Brain microvascular endothelial cell (primary cell): ENCODE data around the gene UBE2J2.

Source experiments
- DNase-seq: peaks from one replicate; pipeline ENCODE4 v3.0.0-alpha.2; 2020
- H3K27ac ChIP-seq: fragments of 250-450 bp; sonication (Bioruptor Pico); 2 replicates; pipeline ENCODE4 v1.5.1; 2020; ENCODE audit warnings: mild to moderate bottlenecking, moderate library complexity
- H3K27me3 ChIP-seq: fragments of 250-450 bp; sonication (Bioruptor Pico); replicated peaks from 2 replicates; pipeline ENCODE4 v1.5.1; 2020; ENCODE audit warnings: mild to moderate bottlenecking
- H3K36me3 ChIP-seq: fragments of 250-450 bp; sonication (Bioruptor Pico); replicated peaks from 2 replicates; pipeline ENCODE4 v1.5.1; 2020; ENCODE audit warnings: mild to moderate bottlenecking
- H3K4me3 ChIP-seq: 2 replicates; pipeline ENCODE4 v1.5.1; 2011; ENCODE audit warnings: low read depth, mild to moderate bottlenecking, control low read depth, low read length, moderate library complexity
- CTCF ChIP-seq: IDR thresholded peaks from 2 replicates; pipeline ENCODE4 v1.5.1; 2011; ENCODE audit warnings: low read depth, mild to moderate bottlenecking, moderate library complexity, low read length, control low read depth, inconsistent platforms; ENCODE audit errors: missing control alignments
- in situ Hi-C: cut with HindIII; loops from 2 replicates; pipeline ENCODE4 v1.10.0; 2017; ENCODE audit warnings: low sequenced_read_pairs, low pct_ligation_motif_present

The UBE2J2 gene

GRCh38 chr1:1243266-1243660 is 30.4 kb downstream of the UBE2J2 start:
- H3K27me3 ChIP-seq, result no peaks in the 10 kb centered on the region
- no peak for DNase-seq
- no peak overlapping the region for H3K4me3 ChIP-seq
- H3K27ac ChIP-seq, result no peak overlapping the region
- TF ChIP-seq CTCF, result no peak
- no peaks in the 10 kb centered on the region for H3K36me3 ChIP-seq
- in situ Hi-C loops, result no loop called here

- no peaks in the 10 kb centered on the region for H3K36me3 ChIP-seq
- H3K27ac ChIP-seq, result no peak overlapping the region
- no peak for DNase-seq
- in situ Hi-C loops, result no loop called here
- no peaks in the 10 kb centered on the region for H3K27me3 ChIP-seq
- TF ChIP-seq CTCF, result no peak
- H3K4me3 ChIP-seq, result no peak overlapping the region
Measured at GRCh38 chr1:1242461-1243265, 31.0 kb downstream of the UBE2J2 start.

- no peak for DNase-seq
- Histone ChIP-seq H3K27ac (no peak overlapping the region), H3K4me3 (no peak overlapping the region), H3K27me3 (no peaks in the 10 kb centered on the region), H3K36me3 (no peaks in the 10 kb centered on the region)
- no peak for TF ChIP-seq CTCF
- in situ Hi-C loops, result no loop called here
Measured at GRCh38 chr1:1241588-1242219, 31.9 kb downstream of the UBE2J2 start.

- Histone ChIP-seq H3K27ac (no peak overlapping the region), H3K27me3 (no peaks in the 10 kb centered on the region), H3K4me3 (no peak overlapping the region), H3K36me3 (no peaks in the 10 kb centered on the region)
- TF ChIP-seq CTCF, result no peak
- in situ Hi-C loops, result no loop called here
- no peak for DNase-seq
Measured at GRCh38 chr1:1240822-1241587, 32.6 kb downstream of the UBE2J2 start.

GRCh38 chr1:1240348-1240732 is 33.3 kb downstream of the UBE2J2 start:
- DNase-seq, result no peak
- H3K4me3 ChIP-seq, result no peak overlapping the region
- no peak overlapping the region for H3K27ac ChIP-seq
- no peaks in the 10 kb centered on the region for H3K27me3 ChIP-seq
- H3K36me3 ChIP-seq, result no peaks in the 10 kb centered on the region
- TF ChIP-seq CTCF, result no peak
- in situ Hi-C loops, result no loop called here
